ENCODE measurements around the gene STAT3.

GRCh38 chr17:42403150-42403549, 14.9 kb upstream of the STAT3 start:
- no peak for TF ChIP-seq ZNF382 (CRISPR knock-in tag; IDR thresholded peaks at IDR 0.05; ENCODE audit: borderline replicate concordance)
- TF ChIP-seq ZBTB49 (CRISPR knock-in tag; IDR thresholded peaks at IDR 0.05; ENCODE audit: borderline replicate concordance) = no peak
- no peak for TF ChIP-seq ZBTB3 (CRISPR knock-in tag; IDR thresholded peaks at IDR 0.05; ENCODE audit: borderline replicate concordance, low read depth)
- TF ChIP-seq RFX5 (IDR thresholded peaks at IDR 0.05; ENCODE audit: low read depth, low read length) = no peak
- TF ChIP-seq ZFP82 (CRISPR knock-in tag; IDR thresholded peaks at IDR 0.05; ENCODE audit: borderline replicate concordance) = no peak
- TF ChIP-seq KDM6A (CRISPR knock-in tag; IDR thresholded peaks at IDR 0.05; ENCODE audit: low read depth) = no peak
